Epithelial cell of proximal tubule (primary cell): ENCODE measurements around the gene PRPF31. TPM values are rescaled to one million over a fixed set of nuclear protein-coding genes. Genes with fewer than 3 reads are reported as not detected.

Experiments
- DNase-seq: peaks from one replicate; pipeline ENCODE4 v3.0.0-alpha.2; 2011; ENCODE audit warnings: low read depth
- H3K4me3 ChIP-seq: 2 replicates; pipeline ENCODE4 v1.5.1; 2011; ENCODE audit warnings: low read depth, mild to moderate bottlenecking, low read length
- CTCF ChIP-seq: conservative IDR thresholded peaks from 2 replicates; pipeline ENCODE4 v1.5.1; 2012; ENCODE audit warnings: low read depth, mild to moderate bottlenecking, low read length
- total RNA-seq: library from RNA; depleted of rRNA; stranded (reverse); fragments of >200 nt; gene quantifications from 2 replicates; pipeline ENCODE4 v1.2.3, GENCODE V29; 2015

PRPF31 gene
- total RNA-seq, 1 donor from 2014 or later: 64.3 TPM

- peak; percentile 9 for DNase-seq
- H3K4me3 ChIP-seq: peak overlapping the region; percentile 70
- TF ChIP-seq CTCF: no peak
These were observed 20.7 kb downstream of the PRPF31 start for GRCh38 chr19:54136086-54136863.

- H3K4me3 ChIP-seq: peak overlapping the region; percentile 88
- DNase-seq: peak; percentile 99
- TF ChIP-seq CTCF: no peak
These were observed 21.5 kb downstream of the PRPF31 start for GRCh38 chr19:54136864-54137698.

- no peak for DNase-seq
- TF ChIP-seq CTCF: peak; percentile 22
- H3K4me3 ChIP-seq: peak within 1 kb of the TSS; percentile 88
These were observed 22.3 kb downstream of the PRPF31 start, which contains the start of gene CNOT3 for GRCh38 chr19:54137699-54138488. CNOT3 (plus strand) TSS chr19:54137762; CDS start chr19:54142979, 5,217 bp downstream.

GRCh38 chr19:54138489-54139256, 23.1 kb downstream of the PRPF31 start:
- DNase-seq: no peak
- H3K4me3 ChIP-seq: peak overlapping the region; percentile 88
- TF ChIP-seq CTCF: no peak

GRCh38 chr19:54141356-54141755, 25.8 kb downstream of the PRPF31 start:
- H3K4me3 ChIP-seq: no peak overlapping the region
- DNase-seq: no peak

More at GRCh38 chr19:54141356-54141755, 25.8 kb downstream of the PRPF31 start:
- no peak for TF ChIP-seq CTCF
